Endothelial cell of umbilical vein (primary cell): ENCODE measurements around the gene MEF2C. TPM values are rescaled to one million over a fixed set of nuclear protein-coding genes. Genes with fewer than 3 reads are reported as not detected.

ENCODE experiments used
- BruUV-seq: library from RNA; stranded (reverse); fragments of 400-500 nt; replicated peaks from 2 replicates; lab custom pipeline; 2021; lab: Mats Ljungman, UMichigan
- CTCF ChIA-PET: fragments of 300-600, 350-600 bp; sonication (Branson Sonifier 250); formaldehyde crosslinking; loops from one replicate; lab custom pipeline; 2021; ENCODE audit warnings: antibody characterized with exemption, inconsistent platforms; lab: Charles Lee
- POLR2A ChIA-PET: fragments of 300-600, 350-600 bp; sonication (Branson Sonifier 250); formaldehyde crosslinking; loops from one replicate; lab custom pipeline; 2021; ENCODE audit warnings: antibody characterized with exemption, inconsistent platforms; lab: Charles Lee
- DNase-seq: peaks from one replicate; pipeline ENCODE4 v3.0.0-alpha.2; 2011; ENCODE audit warnings: low read depth, low spot score
- FAIRE-seq: peaks from 2 replicates; lab custom pipeline; 2011; peaks lifted over from hg19 to GRCh38; lab: Jason Lieb, UNC
- H2AFZ ChIP-seq: 2 replicates; pipeline ENCODE4 v1.6.0; 2012; ENCODE audit warnings: low read depth, low read length, control low read depth, inconsistent platforms
- H3K27ac ChIP-seq: 2 replicates; pipeline ENCODE4 v1.5.1; 2011; ENCODE audit warnings: low read depth, mild to moderate bottlenecking, control low read depth, low read length, moderate library complexity; ENCODE audit not compliant: insufficient read depth
- H3K27me3 ChIP-seq, 2 experiments: 2 replicates each; pipeline versions ENCODE4 v1.6.0 to v1.6.1; 2011; ENCODE audit warnings: low read length in 2 of 2, mixed read lengths in 1 of 2; ENCODE audit not compliant: control insufficient read depth in 2 of 2, insufficient read depth in 2 of 2
- H3K36me3 ChIP-seq, 2 experiments: 2 replicates in 1 of 2; 3 replicates in 1 of 2; pipeline ENCODE4 v1.5.1; 2011; ENCODE audit warnings: low read length in 2 of 2, mild to moderate bottlenecking in 1 of 2, moderate library complexity in 1 of 2; ENCODE audit not compliant: control insufficient read depth in 2 of 2, insufficient read depth in 2 of 2; ENCODE audit errors: extremely low read depth in 1 of 2
- H3K4me1 ChIP-seq: 3 replicates; pipeline ENCODE4 v1.5.1; 2011; ENCODE audit warnings: mild to moderate bottlenecking, low read length; ENCODE audit not compliant: control insufficient read depth, insufficient read depth; ENCODE audit errors: extremely low read depth
- H3K4me2 ChIP-seq: 2 replicates; pipeline ENCODE4 v1.6.1; 2011; ENCODE audit warnings: low read length, control low read depth, mixed read lengths; ENCODE audit not compliant: insufficient read depth
- H3K4me3 ChIP-seq, 3 experiments: fragments of 200-600 bp in 1 of 3; sonication (generic), shearing (Covaris generic) in 1 of 3; replicated peaks in 1 of 3; 2 replicates each; pipeline ENCODE4 v1.5.1; 2011 to 2016; ENCODE audit warnings: control low read depth in 3 of 3, low read length in 3 of 3, mild to moderate bottlenecking in 2 of 3, inconsistent platforms in 1 of 3, low read depth in 1 of 3, moderate library complexity in 1 of 3; ENCODE audit not compliant: insufficient read depth in 1 of 3
- H3K79me2 ChIP-seq: 2 replicates; pipeline ENCODE4 v1.6.0; 2012; ENCODE audit warnings: low read length, inconsistent platforms; ENCODE audit not compliant: control insufficient read depth, insufficient read depth
- H3K9ac ChIP-seq: replicated peaks from 2 replicates; pipeline ENCODE3; 2011; ENCODE audit warnings: low read length, control low read depth; ENCODE audit not compliant: insufficient read depth; ENCODE audit errors: extremely low read depth
- H3K9me1 ChIP-seq: replicated peaks from 3 replicates; pipeline ENCODE4 v1.6.0; 2011; ENCODE audit warnings: mild to moderate bottlenecking, low read length; ENCODE audit not compliant: control insufficient read depth, insufficient read depth; ENCODE audit errors: extremely low read depth
- H3K9me3 ChIP-seq: replicated peaks from 2 replicates; pipeline ENCODE4 v1.5.1; 2012; ENCODE audit warnings: low read length, inconsistent platforms; ENCODE audit not compliant: control insufficient read depth, insufficient read depth
- H4K20me1 ChIP-seq: replicated peaks from 2 replicates; pipeline ENCODE3; 2011; ENCODE audit warnings: mild to moderate bottlenecking, low read length; ENCODE audit not compliant: control insufficient read depth, insufficient read depth; ENCODE audit errors: extremely low read depth
- EZH2 ChIP-seq: IDR thresholded peaks from 2 replicates; pipeline ENCODE4 v1.6.1; 2012; ENCODE audit warnings: borderline replicate concordance, low read depth, mild to moderate bottlenecking, moderate library complexity, low read length, inconsistent platforms; ENCODE audit not compliant: severe bottlenecking
- FOS ChIP-seq: IDR thresholded peaks from 2 replicates; pipeline ENCODE4 v1.6.1; 2011; ENCODE audit warnings: mild to moderate bottlenecking, low read length, moderate library complexity, borderline replicate concordance; ENCODE audit not compliant: insufficient read depth
- GATA2 ChIP-seq: IDR thresholded peaks from 2 replicates; pipeline ENCODE4 v1.7.0; 2011; ENCODE audit warnings: low read depth, mild to moderate bottlenecking, moderate library complexity, mixed read lengths, low read length; ENCODE audit not compliant: insufficient read length, insufficient read depth
- JUN ChIP-seq: IDR thresholded peaks from 2 replicates; pipeline ENCODE4 v1.6.1; 2011; ENCODE audit warnings: borderline replicate concordance, low read depth; ENCODE audit not compliant: insufficient read length, insufficient read depth
- MYC ChIP-seq: IDR thresholded peaks from one replicate; pipeline ENCODE4 v1.6.1; 2011; ENCODE audit warnings: mild to moderate bottlenecking, low read depth, low read length
- POLR2A ChIP-seq: IDR thresholded peaks from 2 replicates; pipeline ENCODE4 v1.6.1; 2012; ENCODE audit warnings: low read depth, mild to moderate bottlenecking, control low read depth, low read length
- POLR2AphosphoS5 ChIP-seq: IDR thresholded peaks from 2 replicates; pipeline ENCODE4 v1.6.1; 2012; ENCODE audit warnings: low read depth, mild to moderate bottlenecking, control low read depth, low read length, moderate library complexity; ENCODE audit not compliant: insufficient read depth
- dilution Hi-C: fragments of 300-500 bp; cut with MboI; formaldehyde crosslinking; loops from one replicate; pipeline ENCODE4 v1.15.0; 2019; ENCODE audit warnings: low sequenced_read_pairs; ENCODE audit not compliant: extremely low pct_ligation_motif_present
- intact Hi-C: fragments of 100-400 bp; cut with micrococcal nuclease; formaldehyde crosslinking; loops from one replicate; pipeline ENCODE4 v1.10.0; 2022
- polyA plus RNA-seq, 4 experiments: library from polyadenylated mRNA; depleted of rRNA in 3 of 4; stranded (reverse) in 3 of 4; unstranded in 1 of 4; fragments of >200 nt; gene quantifications; 2 replicates each; pipeline versions ENCODE4 v1.2.1 to v1.2.3, GENCODE V29; 2011 to 2012; ENCODE audit warnings: missing spikeins in 1 of 4
- total RNA-seq: library from RNA; stranded (reverse); gene quantifications from 2 replicates; pipeline ENCODE4 v1.2.3, GENCODE V29; 2021
- TF ChIP-seq, protein P1 (sequence below): IDR thresholded peaks from 2 replicates; pipeline ENCODE4 v1.6.1; 2011; ENCODE audit not compliant: insufficient read depth, insufficient read length
- TF ChIP-seq, protein P2 (sequence below), 2 donors: IDR thresholded peaks; 1 replicate in 1 of 2; 2 replicates in 1 of 2; pipeline ENCODE4 v1.5.1; 2011; ENCODE audit warnings: low read length in 2 of 2, mild to moderate bottlenecking in 2 of 2, moderate library complexity in 2 of 2, control low read depth in 1 of 2, inconsistent platforms in 1 of 2, low read depth in 1 of 2; ENCODE audit not compliant: insufficient read depth in 1 of 2; ENCODE audit errors: extremely low read depth in 1 of 2

MEF2C gene
- total and polyA plus RNA-seq, 2 donors (not counting 3 experiments of a cell fraction or from before 2014, with no cell fraction given), result 21.2 to 67.7 TPM

DNA sequence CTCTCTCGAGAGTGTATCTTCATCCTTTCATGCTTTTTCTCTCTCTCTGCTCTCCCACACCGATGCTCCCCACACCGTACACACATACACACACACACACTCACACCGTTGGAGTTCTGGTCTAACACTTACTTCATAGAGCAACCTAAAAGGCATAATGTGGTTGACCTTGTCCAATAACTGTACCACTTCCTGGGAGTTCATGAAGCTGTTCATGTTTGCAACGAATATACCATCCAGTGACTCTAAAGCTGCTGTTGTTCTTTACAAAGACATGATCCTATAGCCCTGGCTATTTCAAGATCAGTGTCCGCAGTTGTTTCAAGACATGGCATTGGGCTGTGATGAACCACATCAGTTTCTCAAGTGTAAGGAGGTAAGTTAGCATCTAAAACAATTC, 10.0 kb downstream of the MEF2C start:
- dilution Hi-C loops (no loop called here), intact Hi-C loops (no loop called here)
- peaks cover 2 to 3% of the 10 kb centered on the region in 2 experiments for H3K36me3 ChIP-seq
- no peak for DNase-seq
- POLR2A ChIA-PET, result no interaction called here
- CTCF ChIA-PET, result no interaction called here
- no peaks in the 10 kb centered on the region for H3K9me1 ChIP-seq
- H3K4me2 ChIP-seq, result no peak overlapping the region
- TF ChIP-seq JUN, result no peak
- no peak for TF ChIP-seq FOS
- no peak for TF ChIP-seq POLR2AphosphoS5
- no peak for TF ChIP-seq POLR2A
- no peak for TF ChIP-seq EZH2
- no peak for TF ChIP-seq GATA2
- TF ChIP-seq, protein P1, sequence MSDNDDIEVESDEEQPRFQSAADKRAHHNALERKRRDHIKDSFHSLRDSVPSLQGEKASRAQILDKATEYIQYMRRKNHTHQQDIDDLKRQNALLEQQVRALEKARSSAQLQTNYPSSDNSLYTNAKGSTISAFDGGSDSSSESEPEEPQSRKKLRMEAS, result no peak
- TF ChIP-seq, protein P2, sequence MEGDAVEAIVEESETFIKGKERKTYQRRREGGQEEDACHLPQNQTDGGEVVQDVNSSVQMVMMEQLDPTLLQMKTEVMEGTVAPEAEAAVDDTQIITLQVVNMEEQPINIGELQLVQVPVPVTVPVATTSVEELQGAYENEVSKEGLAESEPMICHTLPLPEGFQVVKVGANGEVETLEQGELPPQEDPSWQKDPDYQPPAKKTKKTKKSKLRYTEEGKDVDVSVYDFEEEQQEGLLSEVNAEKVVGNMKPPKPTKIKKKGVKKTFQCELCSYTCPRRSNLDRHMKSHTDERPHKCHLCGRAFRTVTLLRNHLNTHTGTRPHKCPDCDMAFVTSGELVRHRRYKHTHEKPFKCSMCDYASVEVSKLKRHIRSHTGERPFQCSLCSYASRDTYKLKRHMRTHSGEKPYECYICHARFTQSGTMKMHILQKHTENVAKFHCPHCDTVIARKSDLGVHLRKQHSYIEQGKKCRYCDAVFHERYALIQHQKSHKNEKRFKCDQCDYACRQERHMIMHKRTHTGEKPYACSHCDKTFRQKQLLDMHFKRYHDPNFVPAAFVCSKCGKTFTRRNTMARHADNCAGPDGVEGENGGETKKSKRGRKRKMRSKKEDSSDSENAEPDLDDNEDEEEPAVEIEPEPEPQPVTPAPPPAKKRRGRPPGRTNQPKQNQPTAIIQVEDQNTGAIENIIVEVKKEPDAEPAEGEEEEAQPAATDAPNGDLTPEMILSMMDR (IDR thresholded peaks at IDR 0.05; ENCODE audit: extremely low read depth in 1 of 2, insufficient read depth in 1 of 2, low read depth in 1 of 2, low read length in 2 of 2), result no peak
- no peak for TF ChIP-seq MYC
- H3K9ac ChIP-seq, result no peak overlapping the region
- H3K9me3 ChIP-seq, result no peaks in the 10 kb centered on the region
- no peaks in the 10 kb centered on the region for H3K27me3 ChIP-seq
- H4K20me1 ChIP-seq, result no peaks in the 10 kb centered on the region
- H3K4me1 ChIP-seq, result peaks cover 21% of the 10 kb centered on the region
- no peak overlapping the region for H2AFZ ChIP-seq
- H3K4me3 ChIP-seq, result no peak overlapping the region
- H3K27ac ChIP-seq, result no peak overlapping the region
- peaks cover 29% of the 10 kb centered on the region for H3K79me2 ChIP-seq
- no peak for FAIRE-seq
- no TSS peak for BruUV-seq
